Loucy (cell line): ENCODE results near the gene DOCK9.

Experiments
- H2AFZ ChIP-seq: fragments of 200-600 bp; sonication (generic); 2 replicates; pipeline ENCODE4 v1.6.0; 2016; ENCODE audit warnings: antibody characterized with exemption, mild to moderate bottlenecking, low read length, moderate library complexity
- H3F3A ChIP-seq: fragments of 200-600 bp; 2 replicates; pipeline ENCODE4 v1.6.0; 2016; ENCODE audit warnings: antibody characterized with exemption, low read depth, mild to moderate bottlenecking
- H3K27me3 ChIP-seq: fragments of 200-600 bp; sonication (generic); 2 replicates; pipeline ENCODE4 v1.6.1; 2014; ENCODE audit warnings: low read length, mild to moderate bottlenecking; ENCODE audit not compliant: insufficient read depth, poor library complexity, severe bottlenecking
- H3K36me3 ChIP-seq: fragments of 200-600 bp; sonication (generic); 2 replicates; pipeline ENCODE4 v1.6.1; 2016; ENCODE audit warnings: low read length; ENCODE audit not compliant: insufficient read depth
- H3K4me1 ChIP-seq: fragments of 200-600 bp; sonication (generic); 2 replicates; pipeline ENCODE4 v1.5.1; 2014; ENCODE audit warnings: low read length, mild to moderate bottlenecking; ENCODE audit not compliant: insufficient read depth, poor library complexity, severe bottlenecking
- H3K4me2 ChIP-seq: fragments of 200-600 bp; sonication (generic); 2 replicates; pipeline ENCODE4 v1.6.0; 2014; ENCODE audit warnings: antibody characterized with exemption, low read length, low read depth, mild to moderate bottlenecking; ENCODE audit not compliant: poor library complexity, severe bottlenecking
- H3K4me3 ChIP-seq: fragments of 200-600 bp; sonication (generic); 2 replicates; pipeline ENCODE4 v1.5.1; 2014; ENCODE audit warnings: low read length, mild to moderate bottlenecking, mixed read lengths; ENCODE audit not compliant: poor library complexity, severe bottlenecking
- H3K79me2 ChIP-seq: fragments of 200-600 bp; sonication (generic); 2 replicates; pipeline ENCODE4 v1.6.1; 2014; ENCODE audit warnings: low read length; ENCODE audit not compliant: insufficient read depth
- H3K9ac ChIP-seq: fragments of 200-600 bp; sonication (generic); 2 replicates; pipeline ENCODE4 v1.6.0; 2014; ENCODE audit warnings: mild to moderate bottlenecking, low read depth, low read length, moderate library complexity; ENCODE audit not compliant: poor library complexity, severe bottlenecking
- H3K9me2 ChIP-seq: fragments of 200-600 bp; sonication (generic); replicated peaks from 2 replicates; pipeline ENCODE4 v1.6.1; 2016; ENCODE audit warnings: low read depth, low read length, mixed read lengths
- H3K9me3 ChIP-seq: fragments of 200-600 bp; sonication (generic); 2 replicates; pipeline ENCODE4 v1.6.1; 2014; ENCODE audit warnings: mild to moderate bottlenecking, antibody characterized with exemption, low read length, low read depth; ENCODE audit not compliant: insufficient read depth
- H4K20me1 ChIP-seq: fragments of 200-600 bp; sonication (generic); 2 replicates; pipeline ENCODE4 v1.6.0; 2014; ENCODE audit warnings: antibody characterized with exemption, low read length, mild to moderate bottlenecking; ENCODE audit not compliant: insufficient read depth, poor library complexity, severe bottlenecking
- CTCF ChIP-seq: fragments of 200-600 bp; sonication (generic); conservative IDR thresholded peaks from 2 replicates; pipeline ENCODE4 v1.5.1; 2014; ENCODE audit warnings: mild to moderate bottlenecking, antibody characterized with exemption, low read length
- EZH2phosphoT487 ChIP-seq: fragments of 200-600 bp; IDR thresholded peaks from 2 replicates; pipeline ENCODE4 v1.6.1; 2018; ENCODE audit warnings: antibody characterized with exemption, mild to moderate bottlenecking, moderate library complexity, borderline replicate concordance

DOCK9 gene

GRCh38 chr13:98906746-98907502 is 70.9 kb downstream of the DOCK9 start:
- no peak for TF ChIP-seq CTCF
- no peak for TF ChIP-seq EZH2phosphoT487
- no peaks in the 10 kb centered on the region for H3K9me3 ChIP-seq
- no peaks in the 10 kb centered on the region for H4K20me1 ChIP-seq
- H3K4me1 ChIP-seq, result peaks cover 15% of the 10 kb centered on the region
- H3F3A ChIP-seq, result no peaks in the 10 kb centered on the region
- H3K36me3 ChIP-seq, result no peaks in the 10 kb centered on the region; the same call in 1 of the 2 replicates
- H3K9me2 ChIP-seq, result no peaks in the 10 kb centered on the region
- no peaks in the 10 kb centered on the region for H3K27me3 ChIP-seq
- no peak overlapping the region for H3K4me2 ChIP-seq
- H2AFZ ChIP-seq, result no peak overlapping the region
- no peak overlapping the region for H3K9ac ChIP-seq
- H3K79me2 ChIP-seq, result no peaks in the 10 kb centered on the region
- no peak overlapping the region for H3K4me3 ChIP-seq

GRCh38 chr13:98905199-98905598 is 72.7 kb downstream of the DOCK9 start:
- H3K9ac ChIP-seq, result no peak overlapping the region
- no peaks in the 10 kb centered on the region for H3K9me2 ChIP-seq
- H3K36me3 ChIP-seq, result no peaks in the 10 kb centered on the region; the same call in 1 of the 2 replicates
- no peaks in the 10 kb centered on the region for H4K20me1 ChIP-seq
- peaks cover 5% of the 10 kb centered on the region for H3K4me1 ChIP-seq
- no peak overlapping the region for H2AFZ ChIP-seq
- no peaks in the 10 kb centered on the region for H3F3A ChIP-seq
- no peaks in the 10 kb centered on the region for H3K9me3 ChIP-seq
- H3K27me3 ChIP-seq, result no peaks in the 10 kb centered on the region
- H3K4me2 ChIP-seq, result no peak overlapping the region
- H3K4me3 ChIP-seq, result no peak overlapping the region
- TF ChIP-seq CTCF (no peak), EZH2phosphoT487 (no peak)
- H3K79me2 ChIP-seq, result no peaks in the 10 kb centered on the region

GRCh38 chr13:98900442-98900841 is 77.4 kb downstream of the DOCK9 start:
- Histone ChIP-seq H3K4me2 (no peak overlapping the region), H3K9me2 (no peaks in the 10 kb centered on the region), H2AFZ (no peak overlapping the region), H3K9ac (no peak overlapping the region), H3K27me3 (no peaks in the 10 kb centered on the region), H4K20me1 (no peaks in the 10 kb centered on the region), H3F3A (no peaks in the 10 kb centered on the region), H3K4me1 (no peaks in the 10 kb centered on the region), H3K79me2 (no peaks in the 10 kb centered on the region), H3K9me3 (no peaks in the 10 kb centered on the region), H3K36me3 (no peaks in the 10 kb centered on the region; the same call in 1 of the 2 replicates), H3K4me3 (no peak overlapping the region)
- TF ChIP-seq CTCF (no peak), EZH2phosphoT487 (no peak)
